Keratinocyte (primary cell): ENCODE measurements around the gene INSC. TPM values are rescaled to one million over a fixed set of nuclear protein-coding genes. Genes with fewer than 3 reads are reported as not detected.

Experiments used
- DNase-seq: peaks from one replicate; pipeline ENCODE4 v3.0.0-alpha.2; 2011; ENCODE audit warnings: low read depth, missing footprints, low spot score
- FAIRE-seq: peaks from 2 replicates; lab custom pipeline; 2011; peaks lifted over from hg19 to GRCh38; lab: Jason Lieb, UNC
- H2AFZ ChIP-seq: 2 replicates; pipeline ENCODE4 v1.6.0; 2012; ENCODE audit warnings: low read length, control low read depth, inconsistent platforms; ENCODE audit not compliant: control insufficient read depth
- H3K27ac ChIP-seq: 2 replicates; pipeline ENCODE4 v1.5.1; 2011; ENCODE audit warnings: low read length; ENCODE audit not compliant: control insufficient read depth, insufficient read depth
- H3K27me3 ChIP-seq: 3 replicates; pipeline ENCODE4 v1.6.0; 2011; ENCODE audit warnings: low read length; ENCODE audit not compliant: control insufficient read depth, insufficient read depth; ENCODE audit errors: extremely low read depth
- H3K36me3 ChIP-seq, 2 experiments: 2 replicates in 1 of 2; 3 replicates in 1 of 2; pipeline ENCODE4 v1.5.1; 2011; ENCODE audit warnings: low read length in 2 of 2, mild to moderate bottlenecking in 1 of 2; ENCODE audit not compliant: control insufficient read depth in 2 of 2, insufficient read depth in 2 of 2; ENCODE audit errors: extremely low read depth in 1 of 2
- H3K4me1 ChIP-seq: 3 replicates; pipeline ENCODE4 v1.5.1; 2011; ENCODE audit warnings: low read length; ENCODE audit not compliant: control insufficient read depth, insufficient read depth; ENCODE audit errors: extremely low read depth
- H3K4me2 ChIP-seq: 3 replicates; pipeline ENCODE4 v1.6.0; 2011; ENCODE audit warnings: low read depth, low read length; ENCODE audit not compliant: control insufficient read depth, insufficient read depth; ENCODE audit errors: extremely low read depth
- H3K4me3 ChIP-seq, 3 experiments: fragments of 200-600 bp in 1 of 3; sonication (generic) in 1 of 3; 2 replicates in 2 of 3; 3 replicates in 1 of 3; pipeline ENCODE4 v1.5.1; 2011 to 2016; ENCODE audit warnings: low read length in 3 of 3, mild to moderate bottlenecking in 3 of 3, control low read depth in 2 of 3, inconsistent platforms in 1 of 3, low read depth in 1 of 3, mixed read lengths in 1 of 3, mixed run types in 1 of 3, moderate library complexity in 1 of 3; ENCODE audit not compliant: control insufficient read depth in 2 of 3, insufficient read depth in 2 of 3; ENCODE audit errors: extremely low read depth in 1 of 3
- H3K79me2 ChIP-seq: 2 replicates; pipeline ENCODE4 v1.6.0; 2012; ENCODE audit warnings: low read length; ENCODE audit not compliant: control insufficient read depth, insufficient read depth
- H3K9ac ChIP-seq: 3 replicates; pipeline ENCODE4 v1.6.0; 2011; ENCODE audit warnings: low read length; ENCODE audit not compliant: control insufficient read depth, insufficient read depth; ENCODE audit errors: extremely low read depth
- H3K9me1 ChIP-seq: 3 replicates; pipeline ENCODE4 v1.6.0; 2011; ENCODE audit warnings: low read length; ENCODE audit not compliant: control insufficient read depth, insufficient read depth; ENCODE audit errors: extremely low read depth
- H3K9me3 ChIP-seq: 2 replicates; pipeline ENCODE4 v1.5.1; 2012; ENCODE audit warnings: low read depth, low read length; ENCODE audit not compliant: control insufficient read depth
- H4K20me1 ChIP-seq: 3 replicates; pipeline ENCODE4 v1.6.0; 2011; ENCODE audit warnings: low read length; ENCODE audit not compliant: control insufficient read depth, insufficient read depth; ENCODE audit errors: extremely low read depth
- CTCF ChIP-seq, 3 experiments: IDR thresholded peaks in 1 of 3; conservative IDR thresholded peaks in 1 of 3; optimal IDR thresholded peaks in 1 of 3; 2 replicates in 2 of 3; 3 replicates in 1 of 3; pipeline versions ENCODE3 to v1.5.1; 2011; ENCODE audit warnings: low read length in 3 of 3, mild to moderate bottlenecking in 3 of 3, moderate library complexity in 2 of 3, control low read depth in 1 of 3, inconsistent platforms in 1 of 3; ENCODE audit not compliant: insufficient read depth in 2 of 3; ENCODE audit errors: extremely low read depth in 1 of 3
- EZH2 ChIP-seq: IDR thresholded peaks from one replicate; pipeline ENCODE4 v1.6.1; 2012; ENCODE audit warnings: inconsistent platforms, mild to moderate bottlenecking, low read length, moderate library complexity
- dilution Hi-C: fragments of 300-500 bp; cut with MboI; formaldehyde crosslinking; loops from one replicate; pipeline ENCODE4 v1.7.0; 2020; ENCODE audit warnings: low sequenced_read_pairs; ENCODE audit not compliant: extremely low pct_ligation_motif_present
- polyA plus RNA-seq, 5 experiments: library from polyadenylated mRNA; depleted of rRNA in 3 of 5; stranded (reverse) in 3 of 5; stranded (forward) in 1 of 5; unstranded in 1 of 5; fragments of >200 nt; gene quantifications; 1 replicate in 1 of 5; 2 replicates in 3 of 5; 3 replicates in 1 of 5; pipeline versions ENCODE4 v1.2.1 to v1.2.3, GENCODE V29; 2011 to 2012; ENCODE audit warnings: missing spikeins in 2 of 5, low read depth in 1 of 5, low replicate concordance in 1 of 5

Gene INSC
- polyA plus RNA-seq, 1 donor (not counting 4 experiments of a cell fraction or from before 2014, with no cell fraction given) = 0.13 TPM

GRCh38 chr11:15229069-15229468 lies 114.3 kb downstream of the INSC start:
- Histone ChIP-seq H3K9ac (no peak overlapping the region), H3K4me1 (no peaks in the 10 kb centered on the region), H3K4me2 (no peak overlapping the region), H3K9me1 (no peaks in the 10 kb centered on the region), H3K27ac (no peak overlapping the region), H3K9me3 (no peaks in the 10 kb centered on the region), H3K36me3 (no peaks in the 10 kb centered on the region), H3K79me2 (no peaks in the 10 kb centered on the region), H2AFZ (no peak overlapping the region), H3K4me3 (no peak overlapping the region), H4K20me1 (no peaks in the 10 kb centered on the region), H3K27me3 (no peaks in the 10 kb centered on the region)
- dilution Hi-C loops = no loop called here
- TF ChIP-seq CTCF (optimal IDR thresholded peaks at IDR 0.05 in 1 of 3, IDR thresholded peaks at IDR 0.05 in 1 of 3, conservative IDR thresholded peaks at IDR 0.05 in 1 of 3; ENCODE audit: extremely low read depth in 1 of 3, insufficient read depth in 2 of 3, low read length in 3 of 3) (no peak), EZH2 (no peak)
- DNase-seq = no peak
- no peak for FAIRE-seq

- DNase-seq (no peak), FAIRE-seq (no peak)
- H3K9ac ChIP-seq = no peak overlapping the region
- dilution Hi-C loops = no loop called here
- no peak overlapping the region for H3K27ac ChIP-seq
- H3K4me1 ChIP-seq = no peaks in the 10 kb centered on the region
- no peaks in the 10 kb centered on the region for H3K27me3 ChIP-seq
- no peaks in the 10 kb centered on the region for H3K9me3 ChIP-seq
- H3K36me3 ChIP-seq = no peaks in the 10 kb centered on the region
- H2AFZ ChIP-seq = no peak overlapping the region
- no peak overlapping the region for H3K4me3 ChIP-seq
- H3K9me1 ChIP-seq = no peaks in the 10 kb centered on the region
- H4K20me1 ChIP-seq = no peaks in the 10 kb centered on the region
- no peaks in the 10 kb centered on the region for H3K79me2 ChIP-seq
- no peak for TF ChIP-seq CTCF (optimal IDR thresholded peaks at IDR 0.05 in 1 of 3, IDR thresholded peaks at IDR 0.05 in 1 of 3, conservative IDR thresholded peaks at IDR 0.05 in 1 of 3; ENCODE audit: extremely low read depth in 1 of 3, insufficient read depth in 2 of 3, low read length in 3 of 3)
- TF ChIP-seq EZH2 = no peak
- H3K4me2 ChIP-seq = no peak overlapping the region
Measured at GRCh38 chr11:15232496-15232895, 117.8 kb downstream of the INSC start.
